HG03095 (cell line): ENCODE measurements around the gene CHD2.
"Not testable (repeated sequence)": the region's sequence is repeated elsewhere in the genome, so short reads cannot be mapped to it uniquely, and the experiment has no call there.

Experiments
- ATAC-seq: cut with Tn5 transposase; IDR thresholded peaks from one replicate; pipeline ENCODE4 v1.9.1; 2021; ENCODE audit warnings: moderate library complexity; ENCODE audit not compliant: unreplicated experiment

Gene CHD2

GRCh38 chr15:92906020-92906419, 5.9 kb downstream of the CHD2 start:
- ATAC-seq = no peak

- peak; percentile 39 for ATAC-seq
These were observed 6.5 kb downstream of the CHD2 start for GRCh38 chr15:92906563-92907081.

- ATAC-seq = no peak
These were observed 7.1 kb downstream of the CHD2 start for GRCh38 chr15:92907229-92907628.

GRCh38 chr15:92907896-92908712, 8.0 kb downstream of the CHD2 start:
- ATAC-seq = no peak

- no peak for ATAC-seq
These were observed 8.6 kb downstream of the CHD2 start for GRCh38 chr15:92908713-92909057.

- ATAC-seq = no peak
These were observed 9.1 kb downstream of the CHD2 start for GRCh38 chr15:92909136-92909781.

- ATAC-seq = no peak
These were observed 10.3 kb downstream of the CHD2 start for GRCh38 chr15:92910451-92910850.

- no peak for ATAC-seq
These were observed 14.0 kb downstream of the CHD2 start for GRCh38 chr15:92914103-92914499.

GRCh38 chr15:92914768-92915221, 14.7 kb downstream of the CHD2 start:
- no peak for ATAC-seq

- no peak for ATAC-seq
These were observed 15.8 kb downstream of the CHD2 start for GRCh38 chr15:92915766-92916435.

- no peak for ATAC-seq
These were observed 17.7 kb downstream of the CHD2 start for GRCh38 chr15:92917598-92918407.

GRCh38 chr15:92918881-92919280, 18.8 kb downstream of the CHD2 start:
- ATAC-seq = not testable (repeated sequence)

GRCh38 chr15:92920595-92921161, 20.6 kb downstream of the CHD2 start:
- no peak for ATAC-seq

- no peak for ATAC-seq
These were observed 21.3 kb downstream of the CHD2 start for GRCh38 chr15:92921215-92922131.

- ATAC-seq = peak; percentile 55
These were observed 22.4 kb downstream of the CHD2 start for GRCh38 chr15:92922418-92923002.

GRCh38 chr15:92924216-92924615, 24.1 kb downstream of the CHD2 start:
- no peak for ATAC-seq

GRCh38 chr15:92925454-92925853, 25.3 kb downstream of the CHD2 start:
- no peak for ATAC-seq

- ATAC-seq = no peak
These were observed 28.2 kb downstream of the CHD2 start for GRCh38 chr15:92928225-92928750.

- no peak for ATAC-seq
These were observed 28.9 kb downstream of the CHD2 start for GRCh38 chr15:92929002-92929401.
